ENCODE data around the gene FTO.

Gene FTO

DNA sequence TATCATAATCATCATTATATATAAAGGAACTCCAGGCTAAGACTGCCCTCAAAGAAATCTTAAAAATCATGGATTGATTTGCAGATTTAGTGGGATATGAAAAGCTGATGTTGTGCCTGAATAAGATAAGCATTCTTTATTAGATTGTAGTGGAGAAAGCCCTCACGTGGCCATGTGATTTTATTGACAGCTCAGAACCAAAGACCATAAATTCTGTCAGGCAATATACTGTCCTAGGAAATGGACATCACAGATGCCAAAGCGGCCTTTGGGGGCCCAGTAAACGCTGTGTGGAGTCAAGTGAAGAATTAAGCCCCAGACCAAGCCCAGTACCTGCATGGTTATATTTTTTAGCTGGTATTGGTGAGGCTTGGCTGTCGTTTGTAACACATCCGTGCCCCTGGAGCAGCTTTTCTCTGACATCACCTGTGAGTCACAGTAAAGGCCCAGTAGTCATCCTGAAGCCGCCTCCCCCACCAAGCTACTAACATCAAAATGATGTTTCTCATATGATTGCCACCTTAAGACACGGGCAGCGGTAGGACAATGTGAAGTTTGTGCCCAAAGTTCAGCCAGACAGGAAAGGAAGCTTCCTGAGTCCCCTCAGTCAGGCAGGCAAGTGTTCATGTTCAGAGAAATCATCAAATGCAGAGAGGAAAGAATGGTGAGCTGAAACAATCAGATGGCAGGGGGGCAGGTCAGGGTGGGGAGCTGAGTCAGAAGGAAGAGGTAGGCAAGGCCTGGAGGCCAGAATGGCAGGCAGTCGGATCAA is 373.3 kb downstream of the FTO start:
- peak; percentile 70 for DNase-seq (ENCODE audit: low read depth)

- DNase-seq (ENCODE audit: low read depth), result peak; percentile 100
Measured at GRCh38 chr16:54080524-54081008, 376.6 kb downstream of the FTO start.

DNA sequence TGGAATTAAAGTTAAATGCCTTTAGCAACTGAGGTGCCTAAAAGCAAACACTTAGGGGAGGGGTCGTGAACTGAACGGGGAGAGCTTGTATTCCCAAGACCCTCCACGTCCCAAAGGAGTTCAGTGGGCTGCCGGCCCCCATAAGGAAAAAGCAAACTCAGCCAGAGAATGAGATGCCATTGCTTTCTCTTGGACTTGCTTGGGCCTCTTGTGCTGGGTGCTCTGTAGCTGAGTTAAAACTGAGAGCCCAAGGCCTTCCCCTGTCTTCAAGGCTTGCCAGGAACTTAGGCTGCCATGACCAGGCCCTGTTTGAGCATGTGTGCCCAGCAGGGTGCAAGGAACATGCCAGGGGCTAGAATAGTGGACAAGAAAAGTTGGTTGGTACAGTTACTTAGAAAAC is 382.8 kb downstream of the FTO start:
- DNase-seq (ENCODE audit: low read depth), result no peak

GRCh38 chr16:54090602-54091001 is 386.6 kb downstream of the FTO start:
- DNase-seq (ENCODE audit: low read depth), result no peak

DNA sequence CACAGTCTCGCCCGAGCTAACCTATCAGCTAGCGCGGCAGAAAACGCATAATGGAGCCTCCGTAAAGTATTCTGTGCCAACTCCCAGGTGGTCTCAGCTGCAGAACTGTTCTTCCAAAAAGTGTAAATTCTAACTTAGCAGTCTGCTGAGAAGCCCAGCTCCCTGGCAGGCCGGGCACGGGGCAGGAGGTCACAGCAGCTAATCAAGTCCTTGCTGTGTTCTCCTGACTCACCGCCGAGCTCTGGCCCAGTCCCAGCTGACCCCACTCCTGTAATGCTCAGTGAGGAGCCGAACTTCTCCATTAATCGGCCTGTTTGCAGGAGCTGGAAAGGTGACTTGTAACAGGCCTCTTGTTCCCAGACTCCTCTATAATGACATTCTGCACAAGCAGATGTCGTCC is 389.3 kb downstream of the FTO start:
- no peak for DNase-seq (ENCODE audit: low read depth)

- DNase-seq (ENCODE audit: low read depth), result no peak
Measured at GRCh38 chr16:54094641-54095040, 390.7 kb downstream of the FTO start.

DNA sequence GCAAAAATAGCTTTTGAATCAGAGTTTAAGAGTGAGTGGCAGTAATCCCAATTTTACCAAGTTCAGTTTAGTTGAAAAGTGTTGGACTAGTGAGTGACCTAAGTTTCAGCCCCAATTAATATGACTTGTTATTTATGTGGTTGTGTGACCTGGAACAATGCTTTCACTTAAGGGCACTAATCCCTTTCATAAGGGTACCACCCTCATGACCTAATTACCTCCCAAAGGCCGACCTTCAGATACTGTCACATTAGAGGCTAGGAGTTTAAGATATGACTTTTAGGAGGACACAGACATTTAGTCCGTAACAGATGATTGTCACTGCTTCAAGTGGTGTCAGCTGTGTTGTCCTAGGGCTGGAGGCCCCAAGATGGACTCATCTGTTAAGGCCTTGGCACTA is 392.7 kb downstream of the FTO start:
- no peak for DNase-seq (ENCODE audit: low read depth)

- no peak for DNase-seq (ENCODE audit: low read depth)
Measured at GRCh38 chr16:54097774-54098173, 393.8 kb downstream of the FTO start.

DNA sequence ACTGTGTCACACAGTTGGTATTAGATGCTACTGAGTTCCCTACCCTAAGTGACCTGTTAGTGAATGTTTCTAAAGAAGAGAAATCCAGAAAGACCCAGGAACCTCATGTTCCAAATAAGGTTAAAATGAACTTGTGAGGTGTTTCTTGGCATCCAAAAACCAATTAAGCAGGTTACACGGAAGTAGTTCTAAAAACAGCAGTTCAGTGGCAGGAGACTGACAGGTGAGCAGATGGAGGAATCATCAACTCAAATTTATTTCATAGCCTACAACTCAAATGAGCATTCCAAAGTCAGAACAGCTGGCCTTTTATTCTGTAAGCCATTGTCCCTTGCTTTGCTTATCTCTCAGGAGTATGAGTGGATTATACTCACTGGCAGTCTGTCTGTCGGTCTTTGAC is 394.3 kb downstream of the FTO start:
- no peak for DNase-seq (ENCODE audit: low read depth)

DNA sequence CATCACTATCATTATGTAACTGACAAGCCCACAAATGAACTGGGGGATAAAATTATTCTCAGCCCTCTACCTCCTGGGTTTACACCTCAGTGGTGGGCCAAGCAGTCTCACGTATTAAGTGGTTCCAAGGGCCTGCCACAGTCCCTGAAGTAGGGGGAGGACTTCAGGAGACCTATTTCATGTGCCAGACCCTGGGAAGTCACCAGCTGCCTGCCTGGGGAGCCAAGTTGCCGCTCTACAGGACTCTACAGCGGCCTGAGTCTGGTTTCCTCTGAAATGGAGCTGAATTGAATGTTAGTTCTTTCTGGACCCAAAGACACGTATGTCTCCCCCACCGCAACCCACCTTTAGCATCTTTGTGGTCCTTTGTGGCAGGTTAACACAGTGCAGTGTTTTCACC is 395.7 kb downstream of the FTO start:
- no peak for DNase-seq (ENCODE audit: low read depth)

- no peak for DNase-seq (ENCODE audit: low read depth)
Measured at GRCh38 chr16:54102888-54103866, 399.2 kb downstream of the FTO start.

- DNase-seq (ENCODE audit: low read depth), result no peak
Measured at GRCh38 chr16:54106057-54106456, 402.1 kb downstream of the FTO start.

DNA sequence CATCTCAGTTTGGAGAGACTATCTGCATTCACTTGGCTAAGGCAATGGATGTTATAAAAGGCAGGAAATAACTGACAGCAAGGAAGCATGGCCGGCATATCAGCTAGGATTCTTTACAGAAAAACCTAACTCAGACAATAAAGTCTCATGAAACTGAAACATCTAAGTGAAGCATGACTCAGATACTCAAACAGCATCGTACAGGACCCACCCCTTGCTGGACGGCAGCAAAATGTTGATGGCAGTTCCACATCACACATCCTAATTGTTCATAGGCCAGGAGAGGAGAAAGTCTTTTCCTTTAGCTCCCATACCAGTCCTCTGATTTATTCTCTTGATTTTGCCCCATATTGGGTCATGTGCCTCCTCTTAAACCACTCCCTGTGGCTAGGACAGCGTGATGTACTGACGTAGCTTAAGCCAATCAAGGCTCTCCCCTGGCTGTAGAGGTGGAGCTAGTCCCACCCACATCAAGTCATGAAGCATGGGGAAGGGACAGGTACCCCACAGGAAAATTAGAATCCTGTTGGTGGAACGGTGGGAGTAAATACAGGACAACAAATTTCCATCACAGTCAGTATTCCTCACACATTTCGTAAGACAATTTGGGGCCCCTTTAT is 403.7 kb downstream of the FTO start:
- DNase-seq (ENCODE audit: low read depth), result peak; percentile 11

DNA sequence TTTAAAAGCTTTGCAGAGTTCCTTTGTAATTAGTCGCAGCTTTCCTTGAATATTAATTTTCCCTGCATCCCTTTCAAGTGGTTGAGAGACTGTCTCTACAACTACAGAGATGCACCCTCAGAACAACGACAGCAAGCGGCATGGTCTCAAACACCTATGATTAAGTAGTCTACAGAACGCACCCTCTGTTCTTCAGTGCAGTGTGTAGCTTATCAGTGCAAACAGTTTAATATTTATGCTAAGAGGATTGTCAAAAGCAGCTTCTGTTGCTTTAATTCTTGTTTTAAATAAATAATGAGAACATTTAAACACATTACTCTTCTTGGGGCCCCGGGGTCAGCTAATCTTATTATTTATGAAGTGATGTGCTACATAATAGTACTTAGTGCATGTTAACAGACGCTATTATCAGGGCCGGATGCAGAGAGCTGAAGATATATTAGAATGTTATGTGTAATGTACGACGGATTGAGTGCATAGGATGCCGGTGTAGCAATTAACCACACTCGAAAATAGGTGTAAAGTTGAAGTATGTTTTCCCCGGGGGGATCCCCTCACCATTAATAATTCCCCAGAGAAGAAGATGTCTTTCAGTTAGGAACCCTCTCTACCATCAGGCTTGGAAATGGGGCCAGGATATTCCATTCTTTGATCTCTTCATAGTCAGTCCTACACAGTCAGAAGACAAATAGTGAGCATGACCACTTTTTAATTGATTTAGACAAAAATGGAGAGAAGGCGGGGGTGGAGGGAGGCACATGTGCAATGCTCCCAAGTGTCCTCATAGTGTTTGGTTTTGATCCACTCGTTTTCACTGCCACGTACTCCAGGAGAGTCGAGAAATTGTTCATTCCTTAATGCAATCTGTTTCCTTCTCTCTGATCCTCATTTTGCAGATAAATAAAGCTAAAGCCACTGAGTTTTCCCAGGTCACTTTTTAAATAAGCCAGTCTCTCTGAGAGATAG is 406.3 kb downstream of the FTO start:
- peak; percentile 9 for DNase-seq (ENCODE audit: low read depth)

DNA sequence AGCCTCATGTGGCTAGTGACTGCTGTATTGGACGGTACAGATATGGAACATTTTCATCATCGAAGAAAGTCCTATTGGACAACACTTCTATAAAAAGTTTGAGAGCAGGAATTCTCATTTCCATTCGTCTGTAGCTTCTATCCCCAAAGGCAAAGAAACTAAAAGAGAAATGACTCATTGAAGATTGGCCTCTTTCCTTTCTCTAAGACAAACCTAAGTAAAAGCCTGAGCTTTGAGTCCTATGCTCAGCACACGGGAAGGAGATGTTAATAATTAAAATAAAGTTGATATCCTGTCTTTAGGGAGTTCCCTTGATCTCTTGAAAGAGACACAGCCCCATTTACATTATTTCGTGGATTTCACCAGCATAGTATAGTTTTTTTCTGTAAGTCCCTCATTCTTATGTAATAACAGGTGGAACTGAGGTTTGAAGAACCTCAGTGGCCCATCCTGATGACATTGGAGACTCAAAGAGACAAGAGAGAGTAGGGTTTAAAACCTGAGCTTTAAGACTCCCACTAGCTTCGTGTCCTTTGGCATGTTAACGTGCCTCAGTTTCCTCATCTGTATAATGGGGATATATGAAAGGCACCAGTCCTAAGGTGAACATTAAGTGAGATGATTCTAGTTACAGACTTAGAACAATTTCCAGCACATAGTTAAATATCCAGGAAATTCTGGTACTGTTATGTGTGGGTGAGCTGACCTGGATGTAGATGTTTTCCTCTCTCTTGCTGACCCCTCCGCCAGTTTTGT is 408.7 kb downstream of the FTO start:
- no peak for DNase-seq (ENCODE audit: low read depth)

DNA sequence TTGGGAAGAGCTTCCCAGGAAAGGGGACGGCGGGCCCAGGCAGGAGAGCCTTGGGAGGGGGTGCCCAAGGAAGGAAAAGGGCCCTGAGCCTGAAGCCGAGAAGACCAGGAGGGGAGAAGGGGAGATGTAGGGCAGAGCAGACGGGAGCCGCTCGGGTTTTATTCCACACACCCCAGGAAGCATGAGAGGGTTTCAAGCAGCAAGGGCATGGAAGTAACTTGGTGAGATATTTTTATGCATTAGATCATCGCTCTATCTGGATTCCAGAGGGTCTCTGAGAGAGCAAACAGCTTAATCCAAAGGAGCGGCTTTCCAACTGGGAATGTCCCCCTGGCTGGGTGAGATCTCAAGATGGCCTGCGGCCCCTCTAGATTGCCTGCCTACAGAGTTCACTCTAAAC is 411.6 kb downstream of the FTO start:
- DNase-seq (ENCODE audit: low read depth), result no peak

DNA sequence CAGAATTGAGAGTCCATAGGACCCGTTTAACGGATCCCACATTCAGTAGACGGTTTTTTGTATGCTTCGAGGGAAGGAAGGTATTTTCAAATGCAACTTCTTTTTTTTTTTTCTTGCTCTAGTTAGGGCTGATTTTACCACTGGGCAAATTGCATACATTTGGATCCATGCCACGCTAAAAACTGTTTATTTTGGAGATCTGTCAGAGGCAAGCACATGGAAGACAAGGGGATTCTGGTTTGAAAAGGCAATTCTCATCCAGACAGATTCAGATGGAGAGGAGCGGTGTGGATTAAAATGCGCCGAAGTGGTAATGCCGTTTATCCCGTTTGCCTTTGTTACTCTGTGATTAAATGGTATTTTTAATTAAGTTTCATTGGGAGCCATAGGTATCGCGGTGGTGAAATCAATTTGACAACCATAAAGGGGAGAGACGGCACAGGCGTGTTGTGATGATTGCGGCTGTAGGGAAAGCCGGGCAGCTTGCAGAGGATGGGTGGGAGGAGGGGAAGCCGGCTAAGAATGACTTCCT is 412.2 kb downstream of the FTO start:
- no peak for DNase-seq (ENCODE audit: low read depth)

DNA sequence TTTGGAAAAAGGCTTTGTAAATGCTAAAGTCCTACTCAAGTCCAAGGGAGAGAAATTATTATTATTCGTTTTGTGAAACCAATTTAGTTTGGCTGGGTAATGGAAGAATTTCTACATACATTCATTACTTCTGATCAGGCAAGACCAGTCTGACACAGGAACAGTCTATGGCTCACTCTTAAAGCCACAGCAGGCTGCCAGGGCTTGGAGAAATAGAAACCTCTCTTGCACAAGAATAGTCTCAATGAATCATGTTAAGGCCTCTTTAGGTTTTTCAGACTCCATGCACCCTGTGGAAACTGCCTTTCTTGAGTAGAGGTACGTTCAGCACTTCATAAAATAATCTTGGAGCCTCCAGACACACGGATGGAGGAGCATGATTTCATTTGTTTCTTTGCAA is 414.9 kb downstream of the FTO start:
- DNase-seq (ENCODE audit: low read depth), result peak; percentile 85

DNA sequence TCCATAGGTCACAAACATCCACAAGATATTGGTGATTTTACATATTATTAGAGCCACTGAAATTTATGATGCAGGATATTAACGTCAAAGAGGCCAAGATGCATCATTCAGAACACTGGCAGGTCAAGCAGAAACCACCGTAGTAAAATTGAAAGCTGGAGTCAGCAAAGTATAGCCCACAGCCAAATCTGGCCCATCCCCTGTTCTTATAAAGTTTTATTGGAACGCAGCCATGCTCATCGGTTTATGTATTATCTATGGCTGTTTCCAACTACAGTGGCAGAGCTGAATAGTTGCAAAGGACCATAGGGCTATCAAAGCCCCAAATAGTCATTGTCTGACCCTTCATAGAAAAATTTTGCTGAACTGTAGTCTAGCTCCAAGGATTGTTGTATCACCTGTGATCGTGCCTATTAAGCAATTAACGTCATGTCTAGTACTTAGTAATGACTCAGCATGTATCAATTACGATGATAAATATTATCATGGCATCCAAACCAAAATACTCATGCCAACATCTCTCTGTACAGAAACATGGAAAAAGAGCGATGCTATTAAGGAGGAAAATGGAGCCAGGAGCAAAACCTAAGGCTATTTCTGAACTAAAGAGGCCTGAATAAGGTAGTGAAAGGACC is 417.0 kb downstream of the FTO start:
- no peak for DNase-seq (ENCODE audit: low read depth)

All from amniotic epithelial cell (primary cell).